HG03095 (cell line): ENCODE measurements around the gene PRMT3.
A peak's percentile ranks its signal among the peaks of the same experiment; 100 is the strongest.
"Not testable (repeated sequence)": the region's sequence is repeated elsewhere in the genome, so short reads cannot be mapped to it uniquely, and the experiment has no call there.

Experiments used
- ATAC-seq: cut with Tn5 transposase; IDR thresholded peaks from one replicate; pipeline ENCODE4 v1.9.1; 2021; ENCODE audit warnings: moderate library complexity; ENCODE audit not compliant: unreplicated experiment

PRMT3 gene

GRCh38 chr11:20387261-20388095 lies at the start of gene PRMT3:
TSS of gene PRMT3 (plus strand) at chr11:20387716. CDS start at chr11:20387747, 31 bp downstream.
- ATAC-seq = peak; percentile 79

- no peak for ATAC-seq
Measured at GRCh38 chr11:20342347-20343141, 45.0 kb upstream of the PRMT3 start.

GRCh38 chr11:20351136-20351535 lies 36.4 kb upstream of the PRMT3 start:
- ATAC-seq = no peak

- no peak for ATAC-seq
Measured at GRCh38 chr11:20351751-20352262, 35.7 kb upstream of the PRMT3 start.

GRCh38 chr11:20353829-20354434 lies 33.6 kb upstream of the PRMT3 start:
- ATAC-seq = peak; percentile 53

GRCh38 chr11:20355221-20356219 lies 32.0 kb upstream of the PRMT3 start:
- peak; percentile 68 for ATAC-seq

- no peak for ATAC-seq
Measured at GRCh38 chr11:20357150-20357549, 30.4 kb upstream of the PRMT3 start.

- no peak for ATAC-seq
Measured at GRCh38 chr11:20360650-20361049, 26.9 kb upstream of the PRMT3 start.

- ATAC-seq = no peak
Measured at GRCh38 chr11:20362481-20362880, 25.0 kb upstream of the PRMT3 start.

- no peak for ATAC-seq
Measured at GRCh38 chr11:20363149-20363499, 24.4 kb upstream of the PRMT3 start.

- ATAC-seq = peak; percentile 97
Measured at GRCh38 chr11:20363500-20364340, 23.8 kb upstream of the PRMT3 start, which contains the start of gene HTATIP2. TSS of gene HTATIP2 (plus strand) at chr11:20363714. CDS start at chr11:20364238, 524 bp downstream.

GRCh38 chr11:20364341-20364792 lies 23.1 kb upstream of the PRMT3 start:
- no peak for ATAC-seq

- ATAC-seq = not testable (repeated sequence)
Measured at GRCh38 chr11:20365465-20365864, 22.1 kb upstream of the PRMT3 start.

GRCh38 chr11:20367313-20367948 lies 20.1 kb upstream of the PRMT3 start:
- ATAC-seq = no peak

GRCh38 chr11:20368438-20368837 lies 19.1 kb upstream of the PRMT3 start:
- ATAC-seq = no peak

GRCh38 chr11:20369826-20370225 lies 17.7 kb upstream of the PRMT3 start:
- ATAC-seq = no peak

GRCh38 chr11:20372081-20372626 lies 15.4 kb upstream of the PRMT3 start:
- no peak for ATAC-seq

- no peak for ATAC-seq
Measured at GRCh38 chr11:20373147-20373546, 14.4 kb upstream of the PRMT3 start.
